Amniotic stem cell (primary cell): ENCODE measurements around the gene CSF2RB.

Source experiments
- DNase-seq: peaks from one replicate; lab custom pipeline; 2025; lab: John Stamatoyannopoulos, UW

CSF2RB gene

DNA sequence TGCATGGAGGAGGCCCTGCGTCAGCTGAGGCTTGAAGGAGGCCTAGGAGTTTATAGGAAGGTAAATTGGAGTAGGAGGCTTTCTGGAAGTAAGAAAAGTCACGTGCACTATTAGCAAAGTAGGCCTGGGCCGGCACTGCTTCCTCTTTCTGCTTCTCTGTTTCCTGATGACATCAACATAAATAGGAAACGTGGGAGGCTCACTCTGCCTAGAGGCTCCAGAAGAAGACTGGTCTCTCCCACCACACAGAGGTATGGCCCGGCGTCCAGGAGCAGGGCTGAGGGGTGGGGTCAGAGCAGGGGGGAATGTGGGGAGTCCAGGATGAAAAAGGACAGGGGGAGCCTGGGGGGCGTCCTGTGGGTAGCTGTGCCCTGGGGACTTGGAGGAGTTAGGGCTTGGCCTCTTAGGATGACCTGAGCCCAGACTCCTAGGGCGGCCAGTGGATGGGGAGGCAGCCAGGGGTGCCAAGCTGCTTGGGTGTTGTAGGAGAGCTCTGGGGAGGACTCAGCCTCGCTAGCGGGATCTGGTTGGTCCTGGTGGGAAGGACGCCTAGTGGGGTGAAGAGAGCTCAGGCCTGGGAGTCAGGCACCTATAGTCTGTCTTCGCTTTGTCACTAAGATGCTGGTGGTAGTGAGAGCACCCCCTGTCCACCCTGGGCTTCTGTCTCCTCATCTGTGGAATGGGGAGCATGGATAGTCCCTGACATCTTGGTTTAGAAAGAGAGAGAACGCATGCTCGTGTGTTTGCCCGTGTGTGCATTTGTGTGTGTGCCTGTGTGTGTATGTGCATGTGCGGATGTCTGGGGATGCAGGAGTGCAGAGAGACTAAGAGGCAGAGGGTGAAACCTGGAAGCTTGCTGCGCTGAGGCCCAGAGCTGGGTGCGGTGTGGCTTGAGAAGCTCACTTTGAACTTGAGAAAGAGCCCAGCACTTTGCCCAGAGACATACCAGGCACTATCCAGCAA lies at the start of gene CSF2RB:
Gene CSF2RB (plus strand): TSS at position 202 of the 963 bp plus-strand sequence. CDS start 8,580 bp downstream, outside the sequence.
- DNase-seq = no peak

DNA sequence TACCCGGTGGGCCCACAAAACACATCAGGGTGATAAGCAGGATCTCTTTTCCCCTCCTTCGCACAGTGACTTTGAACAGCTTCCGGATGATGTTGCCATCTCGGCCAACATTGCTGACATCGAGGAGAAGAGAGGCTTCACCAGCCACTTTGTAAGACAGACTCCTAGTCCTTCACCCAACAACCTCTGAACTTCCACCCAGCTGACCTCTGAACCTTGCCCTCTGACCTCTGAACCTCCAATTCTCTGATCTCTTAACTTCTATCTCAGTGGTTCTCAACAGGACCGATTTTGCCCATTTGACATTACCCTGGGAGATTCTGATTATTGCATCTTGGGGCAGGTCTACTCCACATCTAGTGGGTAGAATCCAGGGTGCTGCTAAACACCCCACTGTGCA lies 49.4 kb upstream of the CSF2RB start:
- no peak for DNase-seq

DNA sequence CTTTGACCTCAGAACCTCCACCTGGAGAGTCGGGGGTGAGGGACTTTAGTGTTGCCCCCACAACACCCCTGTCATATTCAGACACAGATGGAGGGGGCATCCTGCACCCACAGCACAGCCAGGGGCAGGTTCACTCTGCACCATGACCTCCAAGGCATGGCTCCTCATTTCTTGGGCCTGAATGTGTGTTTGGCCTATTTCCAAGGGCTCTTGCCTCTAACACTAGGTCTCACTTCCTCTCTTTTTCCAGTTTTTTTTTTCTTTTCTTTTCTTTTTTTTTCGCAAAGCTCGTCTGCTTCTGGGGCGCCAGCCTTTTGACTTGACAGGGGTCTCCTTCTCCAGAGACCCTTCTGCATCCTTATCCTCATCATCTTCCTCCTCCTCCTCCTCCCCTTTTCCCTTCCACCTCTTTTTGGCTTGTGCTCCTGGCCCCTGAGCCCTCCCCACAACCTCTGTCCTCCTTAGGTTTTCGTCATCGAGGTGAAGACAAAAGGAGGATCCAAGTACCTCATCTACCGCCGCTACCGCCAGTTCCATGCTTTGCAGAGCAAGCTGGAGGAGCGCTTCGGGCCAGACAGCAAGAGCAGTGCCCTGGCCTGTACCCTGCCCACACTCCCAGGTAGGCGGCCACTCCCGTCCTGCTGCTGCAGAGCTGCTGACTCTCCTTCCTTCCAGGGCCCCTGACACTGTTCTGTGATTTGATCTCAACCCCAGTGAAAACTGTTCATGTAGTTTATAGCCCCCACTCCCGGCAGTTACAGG lies 48.8 kb upstream of the CSF2RB start:
- no peak for DNase-seq

DNA sequence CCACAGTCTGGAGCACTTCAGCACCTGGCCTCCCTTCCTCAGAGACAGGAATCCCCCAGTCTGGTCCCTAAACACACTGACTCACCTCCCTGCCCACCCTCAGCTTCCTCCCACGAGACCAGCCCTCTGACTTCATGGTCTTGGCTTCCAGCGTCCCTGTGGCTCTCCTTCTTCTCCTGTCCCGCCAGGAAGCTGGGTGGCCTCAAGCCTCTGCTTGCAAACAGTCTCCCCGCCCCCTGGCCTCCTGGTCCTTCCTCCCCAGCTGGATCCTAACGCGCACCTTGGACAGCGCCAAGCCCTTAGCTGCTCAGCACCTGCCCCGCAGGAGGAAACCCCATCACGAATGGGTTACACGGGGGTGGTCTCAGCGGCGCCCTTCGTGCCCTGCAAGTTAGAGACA lies 48.1 kb upstream of the CSF2RB start:
- no peak for DNase-seq

DNA sequence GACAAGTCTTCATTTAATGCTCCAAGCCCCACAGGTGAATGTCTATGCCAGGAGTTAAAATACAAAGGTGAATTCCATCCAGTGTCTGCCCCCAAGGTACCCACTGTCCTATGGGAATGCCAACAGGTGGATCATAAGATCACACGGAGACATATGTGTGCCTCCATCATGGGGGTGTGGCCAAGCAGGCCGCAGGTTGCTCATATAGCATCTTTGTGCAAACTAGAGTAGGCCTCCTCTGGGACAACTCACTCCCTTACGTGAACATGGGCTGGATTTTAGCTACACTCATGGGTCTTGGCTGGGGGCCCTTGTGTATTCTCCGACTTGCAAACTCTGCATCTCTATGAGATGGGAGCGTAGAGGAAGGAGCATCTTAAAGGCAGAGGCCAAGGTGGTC lies 45.7 kb upstream of the CSF2RB start:
- no peak for DNase-seq

DNA sequence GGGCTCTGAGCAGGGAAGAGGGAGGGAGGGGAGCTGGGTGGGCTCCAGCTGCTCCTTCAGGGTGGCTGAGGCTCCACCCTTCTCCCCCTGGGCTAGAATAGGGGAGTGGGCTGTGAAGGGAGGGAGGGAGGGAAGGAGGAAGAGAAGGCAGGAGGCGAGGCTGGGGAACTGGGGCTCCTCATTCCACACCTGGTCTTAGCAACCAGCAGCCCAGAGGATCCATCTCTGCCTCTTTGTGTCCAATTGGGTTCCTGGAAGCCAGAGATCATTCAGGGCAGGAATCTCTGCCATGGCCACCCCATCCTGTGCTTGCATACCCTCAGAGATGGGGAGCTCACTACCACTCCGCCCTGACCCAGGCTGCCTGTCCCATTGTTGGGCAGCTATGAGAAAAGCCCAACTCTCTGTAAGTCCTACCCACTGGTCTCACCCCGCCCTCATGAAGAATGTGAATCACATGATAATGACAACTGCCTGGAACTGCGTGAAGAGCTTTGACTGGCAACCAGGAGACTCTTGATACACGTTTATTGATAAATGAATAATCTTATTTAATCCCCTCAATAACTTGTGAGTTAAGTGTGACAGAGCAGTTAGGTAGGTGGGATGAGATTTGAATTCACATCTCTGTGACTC lies 44.8 kb upstream of the CSF2RB start:
- DNase-seq = no peak

DNA sequence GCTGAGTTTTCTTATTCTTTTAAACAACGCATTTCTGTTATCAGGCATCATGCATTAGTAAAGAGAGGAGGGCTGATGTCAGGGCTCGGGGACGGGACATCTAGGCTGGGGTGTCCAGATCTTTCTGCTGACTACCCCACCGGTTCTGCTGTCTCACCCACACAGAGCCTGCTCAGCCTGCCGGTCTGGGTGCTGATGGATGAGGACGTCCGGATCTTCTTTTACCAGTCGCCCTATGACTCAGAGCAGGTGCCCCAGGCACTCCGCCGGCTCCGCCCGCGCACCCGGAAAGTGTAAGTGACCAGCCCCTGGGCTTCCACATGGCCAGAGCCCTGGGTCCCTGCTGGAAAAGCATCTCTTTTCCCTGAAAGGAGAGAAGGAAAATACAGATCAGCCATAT lies 43.2 kb upstream of the CSF2RB start:
- DNase-seq = no peak

DNA sequence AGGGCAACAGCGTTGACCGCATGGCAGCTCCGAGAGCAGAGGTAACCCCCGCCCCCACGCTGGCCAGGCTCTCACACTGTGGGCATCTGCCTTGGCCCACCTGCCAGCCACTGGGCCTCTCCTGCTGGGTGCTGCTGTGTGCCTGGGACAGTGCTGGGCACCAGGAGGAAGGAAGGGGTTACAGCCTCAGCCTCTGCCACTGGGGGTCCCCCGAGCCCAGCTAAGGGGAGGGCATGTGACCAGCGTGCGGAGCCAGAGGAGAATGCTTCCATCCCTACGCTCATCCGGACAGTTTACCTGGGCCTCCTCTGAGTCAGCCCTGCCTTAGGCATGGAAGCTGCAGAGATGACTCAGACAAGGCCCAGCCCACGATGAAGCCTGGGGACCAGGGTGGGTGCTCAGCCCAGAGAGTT lies 41.8 kb upstream of the CSF2RB start:
- no peak for DNase-seq

DNA sequence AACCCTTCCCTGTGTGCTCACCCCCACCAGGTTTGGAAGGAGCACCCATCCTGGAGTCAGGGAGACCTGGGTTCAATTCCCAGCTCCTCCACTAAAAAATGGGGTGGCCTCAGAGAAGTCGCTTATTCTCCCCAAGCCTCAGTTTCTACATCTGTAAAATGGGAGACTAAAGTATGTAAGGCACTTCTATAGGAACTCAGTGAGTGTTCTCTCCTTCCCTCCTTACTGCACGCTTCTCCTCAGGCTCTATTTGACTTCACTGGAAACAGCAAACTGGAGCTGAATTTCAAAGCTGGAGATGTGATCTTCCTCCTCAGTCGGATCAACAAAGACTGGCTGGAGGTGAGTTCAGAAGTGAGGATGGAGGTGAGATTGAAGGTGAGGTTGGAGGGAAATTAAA lies 41.3 kb upstream of the CSF2RB start:
- no peak for DNase-seq

DNA sequence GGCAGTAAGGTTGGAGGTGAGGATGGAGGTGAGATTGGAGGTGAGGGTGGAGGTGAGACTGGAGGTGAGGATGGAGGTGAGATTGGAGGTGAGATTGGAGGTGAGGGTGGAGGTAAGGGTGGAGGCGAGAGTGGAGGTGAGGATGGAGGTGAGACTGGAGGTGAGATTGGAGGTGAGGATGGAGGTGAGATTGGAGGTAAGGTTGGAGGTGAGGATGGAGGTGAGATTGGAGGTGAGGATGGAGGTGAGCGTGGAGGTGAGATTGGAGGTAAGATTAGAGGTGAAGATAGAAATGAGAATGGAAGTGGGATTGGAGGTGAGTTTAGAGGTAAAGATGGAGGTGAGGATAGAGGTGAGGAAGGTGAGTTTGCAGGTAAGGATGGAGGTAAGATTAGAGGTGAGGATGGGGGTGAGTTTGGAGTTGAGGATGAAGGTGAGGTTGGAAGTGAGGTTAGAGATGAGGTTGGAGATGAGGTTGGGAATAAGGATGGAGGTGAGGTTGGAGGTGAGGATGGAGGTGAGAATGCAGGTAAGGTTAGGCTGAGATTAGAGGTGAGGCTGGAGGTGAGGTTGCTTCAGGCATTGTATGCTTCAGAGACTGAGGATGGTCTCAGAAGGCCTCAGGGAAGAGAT lies 40.4 kb upstream of the CSF2RB start:
- no peak for DNase-seq

DNA sequence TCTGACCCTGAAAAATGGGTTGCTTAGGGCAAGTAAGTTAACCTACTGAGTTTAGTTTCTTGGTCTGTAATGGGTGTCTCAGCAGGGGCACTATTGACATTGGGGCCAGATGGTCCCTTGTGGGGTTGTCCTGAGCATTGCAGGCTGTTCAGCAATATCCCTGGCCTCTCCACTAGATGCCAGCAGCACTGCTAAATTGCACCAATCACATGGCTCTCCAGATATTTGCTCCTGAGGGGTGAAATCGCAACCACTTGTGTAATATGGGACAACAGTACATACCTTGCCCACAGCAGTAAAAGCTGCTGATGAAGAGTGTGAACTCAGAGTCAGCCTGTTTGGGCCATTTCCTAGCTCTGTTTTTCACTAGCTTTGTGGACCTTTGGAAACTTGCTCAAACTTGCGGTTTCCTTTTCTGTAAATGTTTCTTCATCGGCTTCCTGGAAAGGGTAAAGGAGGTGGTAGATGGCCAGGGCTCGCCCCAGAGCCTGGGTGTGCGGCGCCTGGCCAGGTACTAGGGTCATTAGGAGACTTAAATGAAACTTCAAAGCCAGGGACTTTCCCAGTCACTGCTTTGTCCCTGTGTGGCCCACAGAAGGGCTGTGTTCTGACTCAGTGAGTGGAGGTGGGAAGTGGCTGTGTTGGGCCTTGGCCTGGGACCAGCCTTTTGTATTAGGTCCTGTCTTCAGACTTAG lies 39.7 kb upstream of the CSF2RB start:
- peak; percentile 16 for DNase-seq

DNA sequence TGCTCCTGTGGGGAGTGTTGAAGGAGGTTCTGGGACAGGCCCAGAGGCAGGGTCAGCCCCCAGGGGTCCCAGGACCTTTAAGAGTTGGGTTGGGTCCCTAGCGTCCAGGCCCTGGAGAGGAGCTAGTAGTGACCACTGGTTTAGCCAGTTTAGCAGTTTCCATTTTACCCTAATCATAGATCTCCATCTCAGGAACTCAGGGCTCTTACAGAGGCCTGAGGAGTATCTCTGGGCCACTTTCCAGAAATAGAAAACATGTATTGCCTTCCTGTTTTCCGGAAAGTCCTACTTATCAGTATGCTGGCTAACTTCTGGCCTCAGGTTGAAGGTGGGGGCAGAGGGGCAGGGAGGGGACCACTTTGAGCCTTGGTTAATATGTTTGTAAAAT lies 39.1 kb upstream of the CSF2RB start:
- no peak for DNase-seq

DNA sequence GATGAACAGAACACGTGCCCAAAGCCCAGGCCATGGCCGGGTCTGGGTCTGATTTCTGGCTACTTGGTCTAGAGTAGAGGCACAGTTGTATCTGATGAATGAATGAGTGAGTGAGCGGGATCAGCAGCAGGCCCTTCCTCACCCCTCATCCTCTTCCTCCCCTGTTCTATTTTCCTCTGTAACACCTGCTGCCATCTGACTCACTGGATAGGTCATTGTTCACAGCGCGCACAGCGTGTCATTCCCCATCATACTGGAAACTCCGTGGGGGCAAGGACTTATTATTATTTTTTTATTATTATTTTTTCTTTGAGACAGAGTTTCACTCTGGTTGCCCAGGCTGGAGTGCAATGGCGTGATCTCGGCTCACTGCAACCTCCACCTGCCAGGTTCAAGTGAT lies 38.7 kb upstream of the CSF2RB start:
- DNase-seq = no peak

DNA sequence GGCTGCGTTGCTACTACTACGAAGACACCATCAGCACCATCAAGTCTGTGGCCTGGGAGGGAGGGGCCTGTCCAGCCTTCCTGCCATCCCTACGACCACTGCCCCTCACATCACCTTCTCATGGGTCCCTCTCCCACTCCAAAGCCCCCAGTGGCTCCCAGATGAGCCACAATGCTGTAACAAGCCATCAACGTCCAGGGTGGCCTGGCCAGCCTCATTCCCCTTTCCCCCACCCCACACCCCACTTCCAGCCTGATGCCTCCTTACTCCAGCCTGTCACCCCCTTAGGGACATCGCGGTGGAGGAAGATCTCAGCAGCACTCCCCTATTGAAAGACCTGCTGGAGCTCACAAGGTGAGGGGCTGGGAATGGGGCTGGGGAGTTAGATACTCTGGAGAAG lies 37.7 kb upstream of the CSF2RB start:
- no peak for DNase-seq

DNA sequence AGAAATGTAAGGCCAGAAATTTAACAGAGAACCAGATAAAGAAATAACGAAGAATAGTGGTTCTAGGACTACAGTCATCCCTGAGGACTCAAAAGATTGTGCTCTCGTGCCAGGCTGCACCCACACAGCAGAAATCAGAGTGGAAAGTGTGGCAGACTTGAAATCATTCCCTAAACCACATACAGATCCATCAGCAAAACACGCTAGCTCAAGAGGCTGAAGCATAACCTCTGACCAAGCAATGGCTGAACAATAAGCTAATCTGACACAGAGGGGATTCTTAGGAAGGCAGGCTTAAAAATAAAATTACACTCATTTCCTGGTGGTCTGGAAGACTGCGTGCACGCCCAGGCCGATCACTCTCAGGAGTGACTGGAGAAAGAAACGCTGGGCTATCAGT lies 33.7 kb upstream of the CSF2RB start:
- DNase-seq = no peak

DNA sequence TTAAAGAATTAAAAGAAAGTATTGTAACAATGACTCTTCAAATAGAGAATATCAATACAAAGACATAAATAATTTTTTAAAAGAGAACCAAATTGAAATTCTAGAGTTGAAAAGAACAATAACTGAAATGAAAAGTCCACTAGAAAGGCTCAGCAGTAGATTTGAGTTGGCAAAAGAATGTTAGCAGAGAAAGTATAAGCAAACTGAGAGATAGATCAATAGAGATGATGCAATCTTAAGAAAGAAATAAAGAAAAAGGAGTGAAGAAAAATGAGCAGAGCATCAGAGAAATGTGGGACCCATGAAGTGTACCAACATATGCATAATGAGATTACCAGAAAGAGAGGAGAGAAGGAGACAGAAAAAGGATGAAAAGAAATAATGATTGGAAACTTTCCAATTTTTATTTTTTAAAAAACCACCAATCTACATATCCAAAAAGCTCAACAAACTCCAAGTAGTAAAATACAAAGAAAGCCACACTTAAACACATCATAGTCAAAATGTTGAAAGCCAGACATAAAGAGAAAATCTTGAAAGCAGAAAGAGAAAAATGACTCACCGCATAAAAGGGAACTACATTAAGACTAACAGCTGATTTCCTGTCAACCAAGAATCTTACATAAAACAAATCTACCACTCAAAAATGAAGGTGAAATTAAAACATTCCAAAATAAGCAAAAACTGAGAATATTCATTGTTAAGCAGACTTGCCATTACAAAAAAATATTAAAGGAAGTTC lies 31.8 kb upstream of the CSF2RB start:
- no peak for DNase-seq

DNA sequence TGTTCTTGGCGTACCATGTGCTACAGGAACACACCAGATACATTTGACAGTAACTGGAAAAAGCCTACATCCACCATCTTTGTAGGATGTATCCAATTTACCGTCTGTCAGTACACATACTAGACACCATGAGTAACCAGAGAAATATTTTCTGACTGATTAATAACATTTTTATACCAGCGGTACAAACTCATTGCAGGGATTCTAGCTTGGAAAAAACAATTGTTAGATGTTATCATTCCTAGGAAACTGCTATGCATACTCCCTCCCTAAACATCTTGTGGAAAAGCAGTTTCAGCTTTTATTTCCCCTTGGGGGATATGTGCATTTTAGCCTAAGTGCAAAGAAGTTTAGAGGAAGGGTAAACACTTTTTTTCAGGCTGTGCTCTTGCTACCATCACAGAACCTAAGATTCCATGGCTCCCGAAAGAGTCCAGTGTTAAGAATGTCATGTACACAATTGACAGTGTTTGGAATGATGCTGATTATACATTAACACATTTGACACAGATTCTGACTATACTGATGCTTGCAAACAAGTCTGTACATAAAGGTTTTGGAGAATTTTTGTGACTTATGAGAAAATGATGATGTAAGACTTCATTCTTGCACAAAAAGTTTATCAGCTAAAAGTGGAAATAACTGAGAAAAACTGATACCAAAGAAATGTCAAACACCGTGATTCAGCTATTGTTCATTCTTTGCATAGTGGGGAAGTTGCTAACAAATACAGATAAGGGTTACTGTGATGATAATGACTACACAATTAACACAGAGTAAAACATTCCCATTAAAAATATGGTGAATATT lies 28.9 kb upstream of the CSF2RB start:
- no peak for DNase-seq

DNA sequence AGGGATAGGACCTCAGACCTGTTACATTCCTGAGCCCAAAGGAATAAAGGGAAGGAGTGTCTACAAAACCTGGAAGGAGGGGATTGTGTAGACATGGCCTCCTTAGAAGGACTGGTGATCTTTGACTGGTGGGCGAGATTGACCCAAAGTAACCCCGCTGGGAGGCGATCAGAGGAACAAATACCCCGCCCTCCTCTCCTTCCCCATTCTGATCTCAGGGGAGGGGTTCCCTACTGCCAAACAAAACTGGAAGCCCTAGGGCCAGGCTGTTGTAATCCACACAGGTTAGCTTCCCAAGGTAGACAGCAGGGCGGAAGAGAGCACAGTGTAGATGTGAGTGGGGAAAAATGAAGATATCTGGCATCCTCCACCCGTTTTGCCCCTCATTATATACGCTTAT lies 28.0 kb upstream of the CSF2RB start:
- no peak for DNase-seq

DNA sequence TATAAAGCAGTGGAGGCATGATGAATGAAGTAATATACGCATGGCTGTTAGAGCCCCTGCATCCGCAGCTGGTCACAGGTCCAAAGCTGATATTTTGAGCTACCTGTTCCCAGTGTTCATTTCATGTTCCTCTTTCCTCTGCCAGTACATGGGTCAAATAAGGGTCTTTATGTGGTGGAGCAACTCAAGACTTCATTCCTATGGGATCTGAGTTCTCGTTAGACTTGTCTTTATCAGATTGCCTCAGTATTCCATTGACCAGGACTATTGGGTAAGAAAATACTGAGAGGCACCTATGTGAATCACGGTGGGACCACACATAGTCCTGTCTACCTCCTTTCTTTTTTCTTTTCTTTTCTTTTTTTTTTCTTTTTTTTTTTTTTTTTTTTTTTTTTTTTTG lies 27.4 kb upstream of the CSF2RB start:
- no peak for DNase-seq

DNA sequence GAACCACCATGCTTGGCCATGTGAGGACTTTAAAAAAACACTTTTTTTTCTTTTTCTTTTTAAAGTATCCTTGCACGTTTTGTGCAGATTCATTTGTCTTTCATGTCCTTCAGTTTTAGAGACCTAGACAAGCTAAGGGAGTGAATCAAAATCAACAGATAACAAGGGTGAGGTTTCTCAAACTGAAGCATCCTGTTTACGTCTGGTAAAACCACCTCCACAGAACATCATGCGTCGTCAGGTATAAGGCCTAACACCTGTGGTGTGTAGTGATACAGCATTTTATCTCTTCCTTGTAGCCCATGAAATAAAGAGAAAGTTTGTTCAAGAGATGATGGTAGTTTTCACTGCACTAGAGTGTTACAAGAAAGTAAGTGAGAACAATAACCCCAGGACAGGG lies 26.3 kb upstream of the CSF2RB start:
- DNase-seq = no peak
